ENCODE data around the gene PRICKLE3. TPM values are rescaled to one million over a fixed set of nuclear protein-coding genes. Genes with fewer than 3 reads are reported as not detected.

Gene PRICKLE3
- total and polyA plus RNA-seq, 2 experiments from 2014 or later: 4.7 to 13.7 TPM

GRCh38 chrX:49230500-49231232 is 44.5 kb upstream of the PRICKLE3 start:
- no peaks in the 10 kb centered on the region for H3K36me3 ChIP-seq (ENCODE audit: insufficient read depth)
- H3K9me3 Mint-ChIP-seq: no peaks in the 10 kb centered on the region
- H3K4me2 ChIP-seq: peak overlapping the region; percentile 81
- DNase-seq (ENCODE audit: low spot score) (peak; percentile 84), ATAC-seq (peak; percentile 86)
- H3K36me3 Mint-ChIP-seq (ENCODE audit: low read depth): no peaks in the 10 kb centered on the region; the same call in 2 of the 3 replicates
- no peaks in the 10 kb centered on the region for H3K79me2 ChIP-seq (replicated peaks; ENCODE audit: insufficient read depth)
- H2AFZ ChIP-seq: 0 out of 2 replicates have a peak overlapping the region, but pooled peaks have one; percentile 14
- H3K27me3 Mint-ChIP-seq (ENCODE audit: insufficient read depth, low read depth, poor library complexity): peaks cover 10% of the 10 kb centered on the region
- H3K27ac ChIP-seq (ENCODE audit: low read depth): no peak overlapping the region
- no peak for TF ChIP-seq STAT1 (IDR thresholded peaks at IDR 0.05; ENCODE audit: unreplicated experiment)
- peak; percentile 21 to 22; a peak in 3 of 4 replicates for TF ChIP-seq CTCF (conservative IDR thresholded peaks at IDR 0.05; ENCODE audit: low read depth in 2 of 2)
- peak; percentile 28; the same call in 1 of the 2 replicates for TF ChIP-seq POLR2AphosphoS5 (IDR thresholded peaks at IDR 0.05; ENCODE audit: low read depth)
- peak overlapping the region; percentile 79 for H3K4me3 Mint-ChIP-seq
- no peaks in the 10 kb centered on the region for H3F3A ChIP-seq (replicated peaks; ENCODE audit: low read depth)
- H3K9me2 ChIP-seq (ENCODE audit: insufficient read depth): no peaks in the 10 kb centered on the region
- H3K4me3 ChIP-seq: peak overlapping the region; percentile 70
- no peaks in the 10 kb centered on the region for H3K4me1 ChIP-seq (ENCODE audit: insufficient read depth)
- H4K20me1 ChIP-seq (replicated peaks; ENCODE audit: insufficient read depth): no peaks in the 10 kb centered on the region
- H3K27ac Mint-ChIP-seq: peak overlapping the region; percentile 62; the same call in 1 of the 2 replicates
- peaks cover 9% of the 10 kb centered on the region; the same call in 2 of the 3 replicates for H3K4me1 Mint-ChIP-seq
- no peaks in the 10 kb centered on the region for H3K27me3 ChIP-seq (ENCODE audit: insufficient read depth)

- H3K27ac ChIP-seq (ENCODE audit: low read depth): no peak overlapping the region
- ATAC-seq (no peak), DNase-seq (ENCODE audit: low spot score) (peak; percentile 18)
- H3K27me3 ChIP-seq (ENCODE audit: insufficient read depth): no peaks in the 10 kb centered on the region
- H4K20me1 ChIP-seq (replicated peaks; ENCODE audit: insufficient read depth): no peaks in the 10 kb centered on the region
- H3K9me3 Mint-ChIP-seq: no peaks in the 10 kb centered on the region
- H3K4me3 Mint-ChIP-seq: no peak overlapping the region
- H3K9me2 ChIP-seq (ENCODE audit: insufficient read depth): no peaks in the 10 kb centered on the region
- no peaks in the 10 kb centered on the region for H3K4me1 ChIP-seq (ENCODE audit: insufficient read depth)
- peaks cover 10% of the 10 kb centered on the region; the same call in 2 of the 3 replicates for H3K4me1 Mint-ChIP-seq
- peaks cover 14% of the 10 kb centered on the region for H3K27me3 Mint-ChIP-seq (ENCODE audit: insufficient read depth, low read depth, poor library complexity)
- no peaks in the 10 kb centered on the region for H3K79me2 ChIP-seq (replicated peaks; ENCODE audit: insufficient read depth)
- H3K36me3 Mint-ChIP-seq (ENCODE audit: low read depth): no peaks in the 10 kb centered on the region; the same call in 2 of the 3 replicates
- H3K27ac Mint-ChIP-seq: no peak overlapping the region
- no peak overlapping the region for H3K4me3 ChIP-seq
- H2AFZ ChIP-seq: no peak overlapping the region
- H3F3A ChIP-seq (replicated peaks; ENCODE audit: low read depth): no peaks in the 10 kb centered on the region
- H3K36me3 ChIP-seq (ENCODE audit: insufficient read depth): no peaks in the 10 kb centered on the region
- no peak overlapping the region for H3K4me2 ChIP-seq
- no peak for TF ChIP-seq CTCF (conservative IDR thresholded peaks at IDR 0.05; ENCODE audit: low read depth in 2 of 2)
- no peak for TF ChIP-seq ZNF462 (CRISPR knock-in tag; IDR thresholded peaks at IDR 0.05)
- no peak for TF ChIP-seq REST (IDR thresholded peaks at IDR 0.05; ENCODE audit: unreplicated experiment)
Observed at GRCh38 chrX:49228185-49228584, 42.0 kb upstream of the PRICKLE3 start.
